ENCODE results near the gene GRK5. TPM values are rescaled to one million over a fixed set of nuclear protein-coding genes. Genes with fewer than 3 reads are reported as not detected.

Gene GRK5
- total RNA-seq, 4 donors from 2014 or later, result 6.2 to 12.5 (median 9.1) TPM

- in situ Hi-C loops (cut with MboI; ENCODE audit: low sequenced_read_pairs in 4 of 4), result loop anchor here in 1 of 4 donors (5.0 kb wide), 1 partner anchor 248 kb away; no protein-coding TSS in a partner anchor
- intact Hi-C loops (cut with DNase I; ENCODE audit: low total_unique reads), result no loop called here
- Histone ChIP-seq H3K4me1 (no peaks in the 10 kb centered on the region), H3K27ac (peak overlapping the region in 1 of 4 donors; percentile 59), H3K27me3 (no peaks in the 10 kb centered on the region), H3K9me3 (no peaks in the 10 kb centered on the region), H3K36me3 (no peaks in the 10 kb centered on the region), H3K4me3 (no peak overlapping the region)
- peak; percentile 55 to 60 for ATAC-seq
- DNase-seq, result peak; percentile 29 to 63
- no peak for TF ChIP-seq CTCF (IDR thresholded peaks at IDR 0.05 in 4 of 5, conservative IDR thresholded peaks at IDR 0.05 in 1 of 5)
- TF ChIP-seq POLR2A (IDR thresholded peaks at IDR 0.05), result no peak
These were observed 242.5 kb downstream of the GRK5 start for GRCh38 chr10:119449760-119450461.

GRCh38 chr10:119450606-119451299, 243.4 kb downstream of the GRK5 start:
- no peak for DNase-seq
- H3K27ac ChIP-seq, result peak overlapping the region in 1 of 4 donors; percentile 59
- ATAC-seq, result no peak
- no peaks in the 10 kb centered on the region for H3K36me3 ChIP-seq
- in situ Hi-C loops (cut with MboI; ENCODE audit: low sequenced_read_pairs in 4 of 4), result no loop called here
- intact Hi-C loops (cut with DNase I; ENCODE audit: low total_unique reads), result no loop called here
- no peak for TF ChIP-seq POLR2A (IDR thresholded peaks at IDR 0.05)
- TF ChIP-seq CTCF (IDR thresholded peaks at IDR 0.05 in 4 of 5, conservative IDR thresholded peaks at IDR 0.05 in 1 of 5), result no peak
- H3K9me3 ChIP-seq, result no peaks in the 10 kb centered on the region
- H3K4me1 ChIP-seq, result no peaks in the 10 kb centered on the region
- no peaks in the 10 kb centered on the region for H3K27me3 ChIP-seq
- H3K4me3 ChIP-seq, result no peak overlapping the region

- H3K27me3 ChIP-seq, result no peaks in the 10 kb centered on the region
- H3K9me3 ChIP-seq, result no peaks in the 10 kb centered on the region
- H3K36me3 ChIP-seq, result no peaks in the 10 kb centered on the region
- intact Hi-C loops (cut with DNase I; ENCODE audit: low total_unique reads), result no loop called here
- TF ChIP-seq CTCF (IDR thresholded peaks at IDR 0.05 in 4 of 5, conservative IDR thresholded peaks at IDR 0.05 in 1 of 5) (no peak), POLR2A (IDR thresholded peaks at IDR 0.05) (no peak)
- no peak overlapping the region for H3K4me3 ChIP-seq
- no peak for ATAC-seq
- DNase-seq, result no peak
- H3K4me1 ChIP-seq, result no peaks in the 10 kb centered on the region
- in situ Hi-C loops (cut with MboI; ENCODE audit: low sequenced_read_pairs in 4 of 4), result no loop called here
- H3K27ac ChIP-seq, result no peak overlapping the region
These were observed 244.0 kb downstream of the GRK5 start for GRCh38 chr10:119451300-119451896.

GRCh38 chr10:119452396-119452795, 245.0 kb downstream of the GRK5 start:
- no peaks in the 10 kb centered on the region for H3K4me1 ChIP-seq
- intact Hi-C loops (cut with DNase I; ENCODE audit: low total_unique reads) (no loop called here), in situ Hi-C loops (cut with MboI; ENCODE audit: low sequenced_read_pairs in 4 of 4) (no loop called here)
- TF ChIP-seq CTCF (IDR thresholded peaks at IDR 0.05 in 4 of 5, conservative IDR thresholded peaks at IDR 0.05 in 1 of 5), result no peak
- H3K27me3 ChIP-seq, result no peaks in the 10 kb centered on the region
- DNase-seq (no peak), ATAC-seq (no peak)
- no peak overlapping the region for H3K27ac ChIP-seq
- no peaks in the 10 kb centered on the region for H3K36me3 ChIP-seq
- no peak overlapping the region for H3K4me3 ChIP-seq
- H3K9me3 ChIP-seq, result no peaks in the 10 kb centered on the region
